Measurements from ENCODE around the gene NRROS. TPM values are rescaled to one million over a fixed set of nuclear protein-coding genes. Genes with fewer than 3 reads are reported as not detected.
"Not testable (repeated sequence)": the region's sequence is repeated elsewhere in the genome, so short reads cannot be mapped to it uniquely, and the experiment has no call there.

Gene NRROS
- total and polyA plus RNA-seq, 2 of the 13 experiments (the other 11 are each of a cell fraction or from before 2014, with no cell fraction given): not detected

DNA sequence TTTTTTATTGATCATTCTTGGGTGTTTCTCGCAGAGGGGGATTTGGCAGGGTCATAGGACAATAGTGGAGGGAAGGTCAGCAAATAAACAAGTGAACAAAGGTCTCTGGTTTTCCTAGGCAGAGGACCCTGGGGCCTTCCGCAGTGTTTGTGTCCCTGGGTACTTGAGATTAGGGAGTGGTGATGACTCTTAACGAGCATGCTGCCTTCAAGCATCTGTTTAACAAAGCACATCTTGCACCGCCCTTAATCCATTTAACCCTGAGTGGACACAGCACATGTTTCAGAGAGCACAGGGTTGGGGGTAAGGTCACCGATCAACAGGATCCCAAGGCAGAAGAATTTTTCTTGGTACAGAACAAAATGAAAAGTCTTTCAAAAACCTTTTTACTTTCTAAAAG is 19.9 kb upstream of the NRROS start:
- in situ Hi-C loops (cut with HindIII; ENCODE audit: extremely low pct_ligation_motif_present, low pct_unique_long_range_greater_than_20kb); H4K20me1 ChIP-seq (ENCODE audit: insufficient read depth, low read length); intact Hi-C loops (cut with micrococcal nuclease; ENCODE audit: unreplicated experiment); POLR2A ChIA-PET; H2AFZ ChIP-seq (ENCODE audit: low read length); BruUV-seq (replicated peaks); ATAC-seq; H3K36me3 ChIP-seq (replicated peaks in 1 of 2; ENCODE audit: control insufficient read depth in 1 of 2, insufficient read depth in 2 of 2, low read length in 2 of 2); H3K27me3 ChIP-seq (ENCODE audit: control insufficient read depth in 1 of 2, insufficient read depth in 2 of 2, low read length in 2 of 2); H3K79me2 ChIP-seq (ENCODE audit: insufficient read depth, low read length); CTCF ChIA-PET (ENCODE audit: low intra/inter-chr PET ratio, low total read pairs); H3K27ac ChIP-seq (ENCODE audit: extremely low read length, insufficient read depth, low read length); H3K9ac ChIP-seq (ENCODE audit: insufficient read depth, low read depth, low read length); H3K4me3 ChIP-seq (replicated peaks in 1 of 3; ENCODE audit: insufficient read depth in 1 of 3, low read depth in 2 of 3, low read length in 3 of 3); FAIRE-seq; DNase-seq (ENCODE audit: low spot score); H3K9me3 ChIP-seq (ENCODE audit: low read length): not testable (repeated sequence)
- peak overlapping the region; percentile 27; the same call in 1 of the 2 replicates for H3K4me2 ChIP-seq (ENCODE audit: low read depth, low read length)
- peaks cover 25% of the 10 kb centered on the region for H3K4me1 ChIP-seq (ENCODE audit: insufficient read depth, low read length)
- WGBS (ENCODE audit: low lambda C conversion rate): 0% methylated on average over 2 of the region's 5 CpGs

DNA sequence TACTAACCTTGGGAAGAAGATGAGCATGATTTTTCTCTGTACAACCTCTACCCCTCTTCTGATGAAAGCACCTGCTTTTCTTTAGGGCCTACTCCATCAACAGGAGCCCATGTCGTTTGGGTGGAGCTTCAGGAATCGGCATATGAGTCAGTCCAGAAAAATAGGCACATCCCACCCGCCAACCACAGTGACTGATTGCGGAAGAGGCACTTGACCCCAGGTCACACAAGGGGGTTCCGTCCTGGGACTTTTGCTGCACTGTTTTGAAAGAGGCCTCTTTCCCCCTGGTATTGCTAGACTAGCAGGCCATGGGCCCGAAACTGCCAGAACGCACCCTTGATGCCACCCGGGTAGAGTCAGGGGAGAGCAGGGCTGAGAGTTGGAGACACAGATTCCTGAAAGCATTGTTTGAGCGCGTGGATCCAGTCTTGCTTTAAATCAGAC is 19.3 kb upstream of the NRROS start:
- ChIA-PET CTCF (ENCODE audit: low intra/inter-chr PET ratio, low total read pairs) (no interaction called here), POLR2A (no interaction called here)
- no peak overlapping the region for H2AFZ ChIP-seq (ENCODE audit: low read length)
- no peak for FAIRE-seq
- intact Hi-C loops (cut with micrococcal nuclease; ENCODE audit: unreplicated experiment) (no loop called here), in situ Hi-C loops (cut with HindIII; ENCODE audit: extremely low pct_ligation_motif_present, low pct_unique_long_range_greater_than_20kb) (no loop called here)
- no peak; the same call in 2 of the 3 replicates for ATAC-seq
- WGBS (ENCODE audit: low lambda C conversion rate): 26% methylated on average over 9 of the region's 10 CpGs
- H3K9me3 ChIP-seq (ENCODE audit: low read length): no peaks in the 10 kb centered on the region
- H3K27me3 ChIP-seq (ENCODE audit: control insufficient read depth in 1 of 2, insufficient read depth in 2 of 2, low read length in 2 of 2): peaks cover 0 to 13% of the 10 kb centered on the region in 2 experiments; a peak in 3 of 5 replicates
- H3K27ac ChIP-seq (ENCODE audit: extremely low read length, insufficient read depth, low read length): no peak overlapping the region
- no peaks in the 10 kb centered on the region for H4K20me1 ChIP-seq (ENCODE audit: insufficient read depth, low read length)
- H3K4me3 ChIP-seq (replicated peaks in 1 of 3; ENCODE audit: insufficient read depth in 1 of 3, low read depth in 2 of 3, low read length in 3 of 3): peak overlapping the region in 1 of 3 experiments; percentile 7; a peak in 2 of 6 replicates
- no peak for TF ChIP-seq GTF2F1 (IDR thresholded peaks at IDR 0.05; ENCODE audit: low read length)
- TF ChIP-seq ELF1 (CRISPR knock-in tag; IDR thresholded peaks at IDR 0.05): no peak
- no peak for TF ChIP-seq SALL2 (CRISPR knock-in tag; IDR thresholded peaks at IDR 0.05)
- TF ChIP-seq HNRNPL (IDR thresholded peaks at IDR 0.05; ENCODE audit: low read depth, low read length): no peak
- TF ChIP-seq ZFP41 (CRISPR knock-in tag; IDR thresholded peaks at IDR 0.05; ENCODE audit: borderline replicate concordance): no peak
- H3K4me1 ChIP-seq (ENCODE audit: insufficient read depth, low read length): peaks cover 25% of the 10 kb centered on the region
- no peak for DNase-seq (ENCODE audit: low spot score)
- H3K4me2 ChIP-seq (ENCODE audit: low read depth, low read length): peak overlapping the region; percentile 27; the same call in 1 of the 2 replicates
- no peaks in the 10 kb centered on the region for H3K79me2 ChIP-seq (ENCODE audit: insufficient read depth, low read length)
- BruUV-seq (replicated peaks): no TSS peak
- H3K9ac ChIP-seq (ENCODE audit: insufficient read depth, low read depth, low read length): no peak overlapping the region
- no peaks in the 10 kb centered on the region for H3K36me3 ChIP-seq (replicated peaks in 1 of 2; ENCODE audit: control insufficient read depth in 1 of 2, insufficient read depth in 2 of 2, low read length in 2 of 2)

All from HepG2 (cell line).